ENCODE data around the gene RBM10.

RBM10 gene

GRCh38 chrX:47202316-47202715, 57.3 kb downstream of the RBM10 start:
- H3K27me3 ChIP-seq = peaks cover 0 to 37% (median 0%) of the 10 kb centered on the region in 11 experiments; a peak in 4 of 22 replicates
- H4K20me1 ChIP-seq = peaks cover 95 to 100% (median 100%) of the 10 kb centered on the region in 11 experiments
- no peak for TF ChIP-seq Cebpa-rat (IDR thresholded peaks at IDR 0.05)
- no peak overlapping the region for H3K4me3 ChIP-seq
- no peak overlapping the region for H3K27ac ChIP-seq
- no peaks in the 10 kb centered on the region for H3K9me3 ChIP-seq (replicated peaks in 1 of 11)
- H3K4me1 ChIP-seq = peaks cover 0 to 8% (median 3%) of the 10 kb centered on the region in 10 experiments; a peak in 10 of 20 replicates
- no peak overlapping the region for H3K9ac ChIP-seq
- H3K36me3 ChIP-seq = peaks cover 99 to 100% (median 100%) of the 10 kb centered on the region in 11 experiments
- no peak overlapping the region for H3K4me2 ChIP-seq

- H3K4me1 ChIP-seq = 0 out of 20 replicates have a peak, but pooled peaks cover 0 to 3% (median 0%) of the 10 kb centered on the region in 10 experiments
- H4K20me1 ChIP-seq = peaks cover 95 to 100% (median 100%) of the 10 kb centered on the region in 11 experiments
- H3K27ac ChIP-seq = no peak overlapping the region
- H3K27me3 ChIP-seq = peaks cover 0 to 40% (median 0%) of the 10 kb centered on the region in 11 experiments; a peak in 6 of 22 replicates
- H3K36me3 ChIP-seq = peaks cover 99 to 100% (median 100%) of the 10 kb centered on the region in 11 experiments
- H3K9me3 ChIP-seq (replicated peaks in 1 of 11) = no peaks in the 10 kb centered on the region
- no peak for TF ChIP-seq Cebpa-rat (IDR thresholded peaks at IDR 0.05)
- no peak overlapping the region for H3K4me3 ChIP-seq
- H3K4me2 ChIP-seq = no peak overlapping the region
- no peak overlapping the region for H3K9ac ChIP-seq
These were observed 57.9 kb downstream of the RBM10 start for GRCh38 chrX:47202877-47203276.

- Histone ChIP-seq H3K4me1 (no peaks in the 10 kb centered on the region), H3K4me2 (no peak overlapping the region), H3K4me3 (no peak overlapping the region), H3K9me3 (replicated peaks in 1 of 11) (no peaks in the 10 kb centered on the region), H3K9ac (no peak overlapping the region; a peak in 1 of 22 replicates), H3K27me3 (peaks cover 0 to 52% (median 4%) of the 10 kb centered on the region in 11 experiments; a peak in 9 of 22 replicates), H3K27ac (no peak overlapping the region), H3K36me3 (peaks cover 100% of the 10 kb centered on the region in 11 experiments), H4K20me1 (peaks cover 88 to 100% (median 100%) of the 10 kb centered on the region in 11 experiments)
- no peak for TF ChIP-seq Cebpa-rat (IDR thresholded peaks at IDR 0.05)
These were observed 59.9 kb downstream of the RBM10 start for GRCh38 chrX:47204970-47205369.

- no peak overlapping the region for H3K9ac ChIP-seq
- peaks cover 0 to 63% (median 6%) of the 10 kb centered on the region in 11 experiments; a peak in 12 of 22 replicates for H3K27me3 ChIP-seq
- no peak for TF ChIP-seq Cebpa-rat (IDR thresholded peaks at IDR 0.05)
- H3K27ac ChIP-seq = no peak overlapping the region
- H3K36me3 ChIP-seq = peaks cover 100% of the 10 kb centered on the region in 11 experiments
- H3K4me1 ChIP-seq = no peaks in the 10 kb centered on the region
- no peaks in the 10 kb centered on the region for H3K9me3 ChIP-seq (replicated peaks in 1 of 11)
- no peak overlapping the region for H3K4me2 ChIP-seq
- H3K4me3 ChIP-seq = no peak overlapping the region
- peaks cover 88 to 100% (median 100%) of the 10 kb centered on the region in 11 experiments for H4K20me1 ChIP-seq
These were observed 61.3 kb downstream of the RBM10 start for GRCh38 chrX:47206316-47206715.

GRCh38 chrX:47208108-47208507, 63.1 kb downstream of the RBM10 start:
- H3K9ac ChIP-seq = no peak overlapping the region
- no peak overlapping the region for H3K27ac ChIP-seq
- no peak overlapping the region for H3K4me2 ChIP-seq
- no peaks in the 10 kb centered on the region for H3K9me3 ChIP-seq (replicated peaks in 1 of 11)
- H3K4me1 ChIP-seq = no peaks in the 10 kb centered on the region
- TF ChIP-seq Cebpa-rat (IDR thresholded peaks at IDR 0.05) = no peak
- H3K27me3 ChIP-seq = peaks cover 0 to 75% (median 9%) of the 10 kb centered on the region in 11 experiments; a peak in 12 of 22 replicates
- H3K36me3 ChIP-seq = peaks cover 100% of the 10 kb centered on the region in 11 experiments
- H4K20me1 ChIP-seq = peaks cover 88 to 100% (median 100%) of the 10 kb centered on the region in 11 experiments
- no peak overlapping the region for H3K4me3 ChIP-seq

- peaks cover 100% of the 10 kb centered on the region in 11 experiments for H3K36me3 ChIP-seq
- TF ChIP-seq Cebpa-rat (IDR thresholded peaks at IDR 0.05) = no peak
- no peak overlapping the region for H3K9ac ChIP-seq
- H3K4me1 ChIP-seq = peaks cover 0 to 5% (median 0%) of the 10 kb centered on the region in 10 experiments; a peak in 6 of 20 replicates
- H3K4me3 ChIP-seq = no peak overlapping the region
- no peaks in the 10 kb centered on the region for H3K9me3 ChIP-seq (replicated peaks in 1 of 11)
- H3K4me2 ChIP-seq = no peak overlapping the region
- H3K27ac ChIP-seq = no peak overlapping the region
- peaks cover 85 to 100% (median 99%) of the 10 kb centered on the region in 11 experiments; a peak in 21 of 22 replicates for H4K20me1 ChIP-seq
- peaks cover 0 to 64% (median 9%) of the 10 kb centered on the region in 11 experiments; a peak in 12 of 22 replicates for H3K27me3 ChIP-seq
These were observed 64.7 kb downstream of the RBM10 start for GRCh38 chrX:47209508-47210238.

GRCh38 chrX:47210661-47211425, 65.8 kb downstream of the RBM10 start:
- no peaks in the 10 kb centered on the region for H3K9me3 ChIP-seq (replicated peaks in 1 of 11)
- H3K4me1 ChIP-seq = peaks cover 0 to 17% (median 5%) of the 10 kb centered on the region in 10 experiments; a peak in 11 of 20 replicates
- no peak overlapping the region for H3K27ac ChIP-seq
- H3K4me2 ChIP-seq = no peak overlapping the region
- peaks cover 100% of the 10 kb centered on the region in 11 experiments for H3K36me3 ChIP-seq
- TF ChIP-seq Cebpa-rat (IDR thresholded peaks at IDR 0.05) = no peak
- H3K4me3 ChIP-seq = no peak overlapping the region
- no peak overlapping the region for H3K9ac ChIP-seq
- H4K20me1 ChIP-seq = peaks cover 85 to 100% (median 99%) of the 10 kb centered on the region in 11 experiments
- H3K27me3 ChIP-seq = peaks cover 0 to 68% (median 9%) of the 10 kb centered on the region in 11 experiments; a peak in 12 of 22 replicates

- peaks cover 0 to 53% (median 9%) of the 10 kb centered on the region in 11 experiments; a peak in 12 of 22 replicates for H3K27me3 ChIP-seq
- TF ChIP-seq Cebpa-rat (IDR thresholded peaks at IDR 0.05) = no peak
- H4K20me1 ChIP-seq = peaks cover 85 to 100% (median 98%) of the 10 kb centered on the region in 11 experiments
- H3K36me3 ChIP-seq = peaks cover 83 to 92% (median 91%) of the 10 kb centered on the region in 11 experiments
- H3K9ac ChIP-seq = no peak overlapping the region
- no peak overlapping the region for H3K27ac ChIP-seq
- H3K4me1 ChIP-seq = peaks cover 14 to 33% (median 23%) of the 10 kb centered on the region in 10 experiments
- no peak overlapping the region for H3K4me3 ChIP-seq
- H3K4me2 ChIP-seq = no peak overlapping the region
- H3K9me3 ChIP-seq (replicated peaks in 1 of 11) = no peaks in the 10 kb centered on the region
These were observed 67.6 kb downstream of the RBM10 start for GRCh38 chrX:47212381-47213293.
